Mammary epithelial cell (primary cell): ENCODE data around the gene AGPAT2.

Experiments used
- CTCF ChIP-seq, 2 donors: IDR thresholded peaks in 1 of 2; conservative IDR thresholded peaks in 1 of 2; 2 replicates each; pipeline ENCODE4 v1.5.1; 2011 to 2012; ENCODE audit warnings: inconsistent platforms in 2 of 2, low read length in 2 of 2, mild to moderate bottlenecking in 2 of 2, control low read depth in 1 of 2, low read depth in 1 of 2; ENCODE audit not compliant: insufficient read depth in 1 of 2; ENCODE audit errors: extremely low read depth in 1 of 2
- EZH2 ChIP-seq: IDR thresholded peaks from 2 replicates; pipeline ENCODE4 v1.6.1; 2012; ENCODE audit warnings: low read length, inconsistent platforms, borderline replicate concordance

GRCh38 chr9:136690806-136691261 lies 3.6 kb upstream of the AGPAT2 start:
- TF ChIP-seq CTCF (conservative IDR thresholded peaks at IDR 0.05 in 1 of 2, IDR thresholded peaks at IDR 0.05 in 1 of 2; ENCODE audit: extremely low read depth in 1 of 2, insufficient read depth in 1 of 2, low read depth in 1 of 2, low read length in 2 of 2) (no peak), EZH2 (no peak)
